Measurements from ENCODE around the gene SPRR2B. TPM values are rescaled to one million over a fixed set of nuclear protein-coding genes. Genes with fewer than 3 reads are reported as not detected.
"Not testable (repeated sequence)": the region's sequence is repeated elsewhere in the genome, so short reads cannot be mapped to it uniquely, and the experiment has no call there.

SPRR2B gene
- total RNA-seq (2014; rRNA removed), result not detected in 2 replicates
- polyA plus RNA-seq (2012), result not detected

DNA sequence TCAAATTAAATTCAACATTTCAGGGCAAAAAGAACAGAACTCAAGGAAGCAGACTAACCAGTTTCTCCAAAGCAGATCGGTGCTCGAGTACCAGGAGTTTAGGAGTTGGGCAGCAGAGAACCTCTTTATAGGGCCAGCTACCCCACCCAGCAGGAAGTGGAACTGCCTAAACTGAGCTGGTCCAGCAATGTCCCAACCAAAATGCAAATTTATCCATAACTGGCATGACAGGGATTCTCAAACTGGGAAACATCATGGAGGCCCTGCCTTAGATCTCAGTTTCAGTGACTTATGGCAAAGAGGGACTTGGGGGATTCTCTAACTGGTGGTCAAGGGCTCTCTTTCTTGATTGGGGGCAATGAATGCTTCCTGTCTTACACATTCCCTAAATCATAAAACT lies at the start of gene SPRR2B:
Gene SPRR2B (minus strand): TSS at position 101 of the 400 bp plus-strand sequence. CDS start 772 bp downstream, outside the sequence.
- DNase-seq (ENCODE audit: low read depth), result no peak

DNA sequence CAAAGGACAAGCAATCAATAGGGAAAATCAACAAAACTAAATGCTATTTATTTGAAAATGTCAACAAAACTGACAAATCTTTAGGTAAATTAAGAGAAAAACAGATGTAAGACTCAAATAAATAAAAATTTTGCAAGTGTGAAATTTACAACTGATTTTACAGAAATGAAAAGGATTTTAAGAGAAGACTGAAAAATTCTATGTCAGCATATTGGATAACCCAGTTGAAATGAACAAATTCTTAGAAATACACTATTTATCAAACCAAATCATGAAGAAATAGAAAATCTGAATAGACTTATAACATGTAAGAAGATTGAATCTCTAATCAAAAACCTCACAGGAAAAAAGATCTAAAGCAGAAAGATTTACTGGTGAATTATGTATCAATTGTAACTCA lies 49.5 kb upstream of the SPRR2B start:
- no peak for DNase-seq (ENCODE audit: low read depth)

DNA sequence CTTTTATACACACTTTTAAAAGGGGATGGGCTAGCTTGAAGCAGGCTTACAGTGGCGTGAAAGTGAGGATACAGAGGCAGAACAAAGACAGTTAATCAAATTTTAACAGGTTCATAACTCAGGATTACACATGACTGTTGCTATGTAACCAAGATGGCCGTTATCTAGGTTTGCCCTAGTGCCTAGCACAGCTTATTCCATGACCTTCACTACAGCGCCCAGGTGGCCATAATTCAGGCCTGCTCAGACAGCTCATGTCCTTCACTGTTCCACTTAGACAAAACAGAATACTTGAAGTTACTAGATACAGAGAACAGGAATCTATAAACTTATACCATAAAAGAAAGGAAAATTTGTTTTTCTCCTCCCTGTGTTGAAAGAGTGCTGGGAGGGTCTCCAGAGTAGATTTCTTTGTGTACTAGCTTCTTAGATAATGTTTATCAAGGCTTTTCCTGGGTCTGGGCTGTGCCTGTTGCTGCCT lies 48.1 kb upstream of the SPRR2B start:
- DNase-seq (ENCODE audit: low read depth), result no peak

DNA sequence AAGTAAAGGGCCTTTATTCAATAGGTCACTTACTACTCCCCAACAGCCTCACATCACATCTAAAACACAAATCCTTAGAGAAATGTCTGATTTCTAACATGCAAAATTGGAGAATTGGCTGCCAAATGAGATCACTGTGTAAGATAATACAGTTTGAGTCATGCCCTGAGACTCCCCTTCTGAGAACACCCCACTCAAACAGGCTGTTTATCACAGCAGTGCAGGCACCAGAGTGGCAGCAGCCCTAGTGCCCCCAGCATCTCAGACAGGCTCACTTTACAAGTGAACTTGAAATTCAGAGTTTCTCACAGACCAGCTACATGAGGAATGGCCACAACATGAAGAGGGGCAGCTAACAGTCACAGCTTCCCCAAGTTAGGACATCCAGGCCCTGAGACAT lies 43.9 kb upstream of the SPRR2B start:
- DNase-seq (ENCODE audit: low read depth), result not testable (repeated sequence)

DNA sequence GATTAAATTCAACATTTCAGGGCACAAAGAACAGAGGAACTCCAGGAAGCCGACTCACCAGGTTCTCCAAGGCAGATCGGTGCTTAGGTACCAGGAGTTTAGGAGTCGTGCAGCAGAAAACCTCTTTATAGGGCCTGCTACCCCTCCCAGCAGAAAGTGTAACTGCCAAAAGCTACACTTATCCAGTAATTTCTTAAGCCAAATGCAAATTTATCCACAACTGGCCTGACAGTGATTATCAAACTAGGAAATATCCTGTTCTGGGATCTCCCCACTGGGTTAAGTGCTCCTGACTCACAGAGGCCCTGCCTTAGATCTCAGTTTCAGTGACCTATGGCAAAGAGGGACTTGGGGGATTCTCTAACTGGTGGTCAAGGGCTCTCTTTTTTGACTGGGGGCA lies 42.0 kb upstream of the SPRR2B start, which contains the start of gene SPRR2F:
Gene SPRR2F (minus strand): TSS at position 101 of the 400 bp plus-strand sequence. CDS start 783 bp downstream, outside the sequence.
- no peak for DNase-seq (ENCODE audit: low read depth)

DNA sequence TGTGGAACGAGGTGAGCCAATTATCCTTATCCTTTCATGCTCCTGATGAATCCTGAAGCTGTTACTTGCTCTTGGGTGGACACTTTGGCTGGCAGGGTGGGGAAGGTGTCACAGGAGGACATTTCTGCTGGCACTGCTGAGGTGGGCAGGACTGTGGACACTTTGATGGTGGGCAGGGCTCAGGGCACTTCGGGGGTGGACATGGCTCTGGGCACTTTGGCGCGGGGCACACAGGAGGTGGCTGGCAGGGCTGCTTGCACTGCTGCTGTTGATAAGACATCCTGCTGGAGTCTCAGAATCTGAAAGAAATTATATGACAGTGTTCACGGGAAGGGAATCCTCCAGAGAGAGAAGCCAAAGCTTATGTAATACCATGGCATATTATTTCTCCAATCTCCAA lies 41.0 kb upstream of the SPRR2B start:
- DNase-seq (ENCODE audit: low read depth), result not testable (repeated sequence)

DNA sequence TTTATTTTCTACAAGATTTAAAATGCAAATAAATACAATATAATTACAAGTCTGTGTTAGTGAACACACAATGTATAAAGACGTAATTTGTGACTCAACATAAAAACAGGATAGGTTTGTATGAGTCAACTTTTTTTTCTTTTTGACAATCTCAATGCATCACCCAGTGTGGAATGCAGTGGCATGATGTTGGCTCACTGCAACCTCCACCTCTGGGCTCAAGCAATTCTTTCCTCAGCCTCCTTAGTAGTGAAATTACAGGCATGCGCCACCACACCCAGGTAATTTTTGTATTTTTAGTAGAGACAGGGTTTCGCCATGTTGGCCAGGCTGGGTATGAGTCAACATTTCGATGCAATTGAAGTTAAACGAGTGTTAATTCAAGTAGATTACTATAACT lies 28.8 kb upstream of the SPRR2B start:
- peak; percentile 5 for DNase-seq (ENCODE audit: low read depth)

DNA sequence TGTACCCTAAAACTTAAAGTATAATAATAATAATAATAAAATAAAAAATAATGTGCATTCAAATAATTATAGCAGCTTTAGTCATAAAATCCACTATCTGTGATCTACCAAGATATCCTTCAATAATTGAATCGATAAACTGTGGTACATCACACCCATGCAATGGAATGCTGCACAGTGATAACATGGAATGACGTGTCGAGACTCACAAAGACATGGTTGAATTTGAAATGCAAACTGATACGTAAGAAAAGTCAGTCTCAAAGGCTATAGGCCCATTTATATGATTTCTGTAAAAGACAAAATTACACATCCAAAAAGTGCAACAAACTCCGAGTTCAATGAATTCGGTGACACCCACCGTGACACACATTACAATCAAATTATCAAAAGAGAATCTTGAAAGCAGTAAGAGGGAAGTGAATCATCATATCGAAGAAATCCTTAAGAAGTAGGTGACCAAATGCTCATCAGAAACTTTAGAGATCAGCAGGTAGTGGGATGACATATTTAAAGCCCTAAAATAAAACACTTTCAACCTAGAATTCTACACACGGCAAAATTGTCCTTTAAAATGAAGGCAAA lies 28.1 kb upstream of the SPRR2B start:
- no peak for DNase-seq (ENCODE audit: low read depth)

DNA sequence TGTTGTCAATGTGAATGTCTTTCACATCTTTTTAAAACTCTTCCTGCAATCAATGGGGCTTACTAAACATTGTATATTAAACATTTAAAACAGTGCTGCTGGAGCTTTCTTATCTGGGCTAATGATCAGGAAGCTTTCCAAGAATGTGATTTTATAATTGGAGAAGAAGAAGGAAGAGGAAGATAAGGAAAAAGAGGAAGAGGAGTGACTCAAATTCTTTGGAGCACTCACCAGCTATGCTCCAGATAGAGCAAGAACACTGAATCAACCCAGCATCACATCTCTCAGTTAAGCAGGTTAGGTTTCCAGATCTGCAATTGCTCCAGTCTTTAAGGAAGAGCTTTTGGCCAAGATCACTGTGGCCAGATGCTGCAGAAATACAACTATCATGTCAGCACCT lies 24.4 kb upstream of the SPRR2B start:
- no peak for DNase-seq (ENCODE audit: low read depth)

DNA sequence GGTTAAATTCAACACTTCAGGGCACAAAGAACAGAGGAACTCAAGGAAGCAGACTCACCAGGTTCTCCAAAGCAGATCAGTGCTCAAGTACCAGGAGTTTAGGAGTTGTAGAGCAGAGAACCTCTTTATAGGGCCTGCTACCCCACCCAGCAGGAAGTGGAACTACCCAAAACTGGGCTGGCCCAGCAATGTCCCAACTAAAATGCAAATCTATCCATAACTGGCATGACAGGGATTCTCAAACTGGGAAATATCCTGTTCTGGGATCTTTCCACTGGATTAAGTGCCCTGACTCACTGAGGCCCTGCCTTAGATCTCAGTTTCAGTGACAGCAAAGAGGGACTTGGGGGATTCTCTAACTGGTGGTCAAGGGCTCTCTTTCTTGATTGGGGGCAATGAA lies 23.0 kb upstream of the SPRR2B start, which contains the start of gene SPRR2E:
Gene SPRR2E (minus strand): TSS at position 101 of the 400 bp plus-strand sequence. CDS start 775 bp downstream, outside the sequence.
- DNase-seq (ENCODE audit: low read depth), result no peak

DNA sequence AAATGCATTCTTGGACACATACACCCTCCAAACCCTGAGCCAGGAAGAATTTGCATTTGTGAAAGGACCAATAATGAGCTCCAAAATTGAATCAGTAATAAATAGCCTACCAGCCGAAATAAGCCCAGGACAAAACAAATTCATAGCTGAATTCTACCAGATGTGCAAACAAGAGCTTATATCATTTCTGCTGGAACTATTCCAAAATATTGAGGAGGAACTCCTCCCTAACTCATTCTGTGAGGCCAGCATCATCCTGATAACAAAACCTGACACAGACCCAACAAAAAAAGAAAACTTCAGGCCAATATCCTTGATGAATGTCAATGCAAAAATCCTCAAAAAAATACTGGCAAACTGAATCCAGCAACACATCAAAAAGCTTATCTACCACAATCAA lies 16.2 kb upstream of the SPRR2B start:
- DNase-seq (ENCODE audit: low read depth), result no peak

DNA sequence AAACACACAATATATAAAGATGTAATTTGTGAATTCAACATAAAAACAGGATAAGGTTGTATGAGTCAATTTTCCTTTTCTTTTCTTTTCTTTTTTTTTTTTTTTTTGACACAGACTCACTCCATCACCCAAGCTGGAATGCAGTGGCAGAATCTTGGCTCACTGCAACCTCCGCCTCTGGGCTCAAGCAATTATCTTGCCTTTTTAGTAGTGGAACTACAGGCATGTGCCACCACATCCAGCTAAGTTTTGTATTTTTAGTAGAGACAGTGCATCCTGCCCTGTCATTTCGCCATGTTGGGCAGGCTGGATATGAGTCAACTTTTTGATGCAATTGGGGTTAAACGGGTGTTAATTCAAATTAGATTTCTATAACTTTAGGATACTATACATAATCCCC lies 10.3 kb upstream of the SPRR2B start:
- DNase-seq (ENCODE audit: low read depth), result no peak

DNA sequence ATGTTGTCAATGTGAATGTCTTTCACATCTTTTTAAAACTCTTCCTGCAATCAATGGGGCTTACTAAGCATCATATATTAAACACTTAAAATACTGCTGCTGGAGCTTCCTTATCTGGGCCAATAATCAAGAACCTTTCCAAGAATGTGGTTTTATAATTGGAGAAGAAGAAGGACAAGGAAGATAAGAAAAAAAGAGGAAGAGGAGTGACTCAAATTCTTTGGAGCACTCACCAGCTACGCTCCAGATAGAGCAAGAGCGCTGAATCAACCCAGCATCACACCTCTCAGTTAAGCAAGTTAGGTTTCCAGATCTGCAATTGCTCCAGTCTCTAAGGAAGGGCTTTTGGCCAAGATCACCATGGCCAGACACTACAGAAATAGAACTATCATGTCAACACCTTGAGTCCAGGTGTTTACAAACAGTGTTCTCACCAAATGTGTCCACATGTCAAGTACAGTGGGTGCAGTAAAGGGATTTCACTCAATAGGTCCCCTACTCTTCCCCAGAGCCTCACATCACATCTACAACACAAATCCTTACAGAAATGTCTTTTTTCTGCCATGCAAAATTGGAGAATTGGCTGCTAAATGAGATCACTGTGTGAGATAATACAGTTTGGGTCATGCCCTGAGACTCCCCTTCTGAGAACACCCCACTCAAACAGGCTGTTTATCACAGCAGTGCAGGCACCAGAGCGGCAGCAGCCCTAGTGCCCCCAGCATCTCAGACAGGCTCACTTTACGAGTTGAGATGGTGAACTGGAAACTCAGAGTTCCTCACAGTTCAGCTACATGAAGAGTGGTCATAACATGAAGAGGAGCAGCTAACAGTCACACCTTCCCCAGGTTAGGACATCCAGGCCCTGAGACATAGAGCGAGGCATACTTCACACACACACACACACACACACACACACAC lies 1.7 kb upstream of the SPRR2B start:
- DNase-seq (ENCODE audit: low read depth), result no peak

DNA sequence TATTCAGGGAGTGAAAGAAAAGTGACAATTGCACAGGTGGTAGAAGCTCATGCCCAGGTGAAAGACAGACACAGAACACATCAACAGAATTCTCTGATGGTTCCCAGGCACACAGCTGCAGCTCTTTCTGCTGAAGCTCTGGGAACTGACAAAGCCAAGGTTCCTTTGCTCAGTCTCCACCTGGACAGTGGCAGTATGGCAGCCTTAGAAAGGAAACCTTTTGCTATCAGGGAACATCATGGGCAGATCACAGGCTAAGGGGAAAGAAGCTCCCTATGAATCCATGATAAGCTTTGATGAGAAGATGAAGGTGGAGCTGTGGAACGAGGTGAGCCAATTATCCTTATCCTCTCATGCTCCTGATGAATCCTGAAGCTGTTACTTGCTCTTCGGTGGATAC lies 1.2 kb downstream of the SPRR2B start:
- DNase-seq (ENCODE audit: low read depth), result no peak

DNA sequence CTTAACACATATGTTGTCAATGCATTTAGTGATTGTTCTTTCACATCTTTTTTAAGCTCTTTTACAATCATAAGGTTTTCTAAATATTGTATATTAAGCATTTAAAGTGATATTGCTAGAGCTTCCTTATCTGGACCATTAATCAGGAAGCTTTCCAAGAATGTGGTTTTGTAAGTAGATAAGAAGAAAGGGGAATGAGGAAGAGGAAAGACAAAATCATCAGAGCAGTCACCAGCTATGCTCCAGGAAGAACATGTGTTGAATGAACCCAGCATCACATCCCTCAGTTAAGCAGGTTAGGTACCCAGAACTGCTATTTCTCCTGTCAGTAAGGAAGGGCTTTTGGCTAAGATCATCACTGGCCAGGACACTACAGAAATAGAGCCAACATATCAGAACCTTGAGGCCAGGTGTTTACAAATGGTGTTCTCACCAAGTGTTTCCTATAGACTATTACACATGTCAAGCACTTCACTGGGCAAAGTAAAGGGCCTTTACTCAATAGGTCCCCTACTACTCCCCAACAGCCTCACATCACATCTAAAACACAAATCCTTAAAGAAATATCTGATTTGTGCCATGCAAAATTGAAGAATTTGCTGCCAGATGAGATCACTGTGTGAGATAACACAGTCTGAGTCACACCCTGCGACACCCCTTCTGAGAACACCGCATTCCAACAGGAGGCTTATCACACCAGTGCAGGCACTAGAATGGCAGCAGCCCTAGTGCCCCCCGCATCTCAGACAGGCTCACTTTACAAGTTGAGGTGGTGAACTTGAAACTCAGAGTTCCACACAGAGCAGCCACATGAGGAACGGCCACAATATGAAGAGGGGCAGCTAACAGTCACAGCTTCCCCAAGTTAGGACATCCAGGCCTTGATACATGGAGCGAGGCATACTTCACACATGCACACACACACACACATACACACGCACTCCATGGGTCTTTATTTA lies 12.3 kb downstream of the SPRR2B start:
- no peak for DNase-seq (ENCODE audit: low read depth)

DNA sequence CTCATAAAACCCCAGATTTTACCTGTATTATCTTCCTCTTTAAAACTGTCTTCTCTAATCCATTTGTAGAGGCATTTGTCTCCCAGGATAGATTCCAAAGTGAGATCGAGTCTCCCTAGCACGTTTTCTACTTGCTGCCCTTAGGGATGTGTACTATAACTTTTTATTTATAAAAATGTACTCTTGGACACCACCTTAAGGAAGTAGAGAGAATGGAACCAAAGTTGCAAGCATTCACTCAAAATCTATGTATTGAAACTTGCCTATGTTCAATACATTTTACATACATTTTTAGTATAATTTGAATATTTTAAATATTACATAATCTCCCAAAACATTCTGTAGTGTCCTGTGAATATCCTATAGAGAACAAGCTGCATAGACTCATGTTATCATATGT lies 13.3 kb downstream of the SPRR2B start:
- no peak for DNase-seq (ENCODE audit: low read depth)

DNA sequence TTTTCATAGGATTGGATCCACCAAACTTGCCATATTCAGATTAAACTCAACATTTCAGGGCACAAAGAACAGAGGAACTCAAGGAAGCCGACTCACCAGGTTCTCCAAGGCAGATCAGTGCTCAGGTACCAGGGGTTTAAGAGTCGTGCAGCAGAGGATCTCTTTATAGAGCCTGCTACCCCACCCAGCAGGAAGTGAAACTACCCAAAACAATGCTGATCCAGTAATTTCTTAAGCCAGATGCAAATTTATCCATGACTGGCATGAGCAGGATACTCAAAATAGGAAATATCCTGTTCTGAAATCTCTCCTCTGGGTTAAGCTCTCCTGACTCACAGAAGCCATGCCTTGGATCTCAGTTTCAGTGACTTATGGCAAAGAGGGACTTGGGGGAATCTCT lies 14.0 kb downstream of the SPRR2B start, which contains the start of gene SPRR2A:
Gene SPRR2A (minus strand): TSS at position 138 of the 400 bp plus-strand sequence. CDS start 777 bp downstream, outside the sequence.
- no peak for DNase-seq (ENCODE audit: low read depth)

DNA sequence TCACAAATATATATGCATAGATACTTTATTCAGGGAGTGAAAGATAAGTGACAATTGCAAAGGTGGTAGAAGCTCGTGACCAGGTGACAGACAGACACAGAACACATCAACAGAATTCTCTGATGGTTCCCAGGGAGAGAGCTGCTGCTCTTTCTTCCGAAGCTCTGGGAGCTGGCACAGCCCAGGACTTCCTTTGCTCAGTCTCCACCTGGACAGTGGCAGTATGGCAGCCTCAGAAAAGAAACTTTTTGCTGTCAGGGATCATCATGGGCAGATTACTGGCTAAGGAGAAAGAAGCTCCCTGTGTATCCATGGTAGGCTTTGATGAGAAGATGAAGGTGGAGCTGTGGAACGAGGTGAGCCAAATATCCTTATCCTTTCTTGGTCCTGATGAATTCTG lies 15.3 kb downstream of the SPRR2B start:
- not testable (repeated sequence) for DNase-seq (ENCODE audit: low read depth)

DNA sequence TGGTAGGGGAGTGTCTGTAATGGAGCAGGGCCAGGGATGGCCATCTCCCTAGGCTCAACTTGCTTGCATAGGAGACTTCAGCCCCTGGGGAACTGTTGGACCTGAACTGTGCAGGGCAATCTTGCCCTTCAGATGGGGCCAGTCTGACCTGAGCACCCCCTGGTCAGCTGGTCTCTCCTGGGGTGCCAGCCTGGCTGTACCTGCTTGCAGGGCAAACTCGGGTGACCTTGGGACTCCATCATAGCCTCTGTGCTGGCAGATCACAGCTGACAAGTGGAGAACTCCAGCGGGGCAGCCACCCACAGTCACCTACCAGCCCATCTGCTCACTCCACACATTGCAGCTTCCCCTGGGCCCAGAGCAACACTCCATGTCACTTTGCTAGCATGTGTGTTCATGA lies 22.2 kb downstream of the SPRR2B start:
- no peak for DNase-seq (ENCODE audit: low read depth)

DNA sequence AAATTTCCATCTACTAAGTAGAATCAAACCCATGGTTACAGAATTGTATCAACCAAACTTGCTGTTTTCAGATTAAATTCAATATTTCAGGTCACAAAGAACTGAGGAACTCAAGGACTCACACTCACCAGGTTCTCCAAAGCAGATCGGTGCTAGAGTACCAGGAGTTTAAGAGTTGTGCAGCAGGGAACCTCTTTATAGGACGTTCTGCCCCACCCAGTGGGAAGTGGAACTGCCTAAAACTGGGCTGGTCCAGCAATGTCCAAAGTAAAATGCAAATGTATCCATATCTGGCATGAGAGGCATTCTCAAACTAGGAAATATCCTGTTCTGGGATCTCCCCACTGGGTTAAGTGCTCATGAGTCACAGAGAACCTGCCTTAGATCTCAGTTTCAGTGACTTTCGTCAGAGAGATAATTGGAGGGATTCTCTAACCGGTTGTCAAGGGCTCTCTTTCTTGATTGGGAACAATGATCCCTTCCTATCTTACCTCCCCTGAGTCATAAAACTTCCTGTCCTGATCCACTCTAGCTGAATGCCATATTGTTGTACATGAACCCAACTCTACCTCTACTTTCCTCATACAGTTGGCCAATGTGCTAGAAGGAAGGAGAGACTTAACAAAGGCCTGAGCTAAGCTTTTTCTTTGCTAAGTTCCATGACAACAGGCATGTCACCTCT lies 30.3 kb downstream of the SPRR2B start, which contains the start of gene SPRR2D:
Gene SPRR2D (minus strand): TSS at position 171 of the 682 bp plus-strand sequence. CDS start 774 bp downstream, outside the sequence.
- DNase-seq (ENCODE audit: low read depth), result no peak

All from LHCN-M2 (cell line).